Measurements from ENCODE around the gene PLA2G4A. TPM values are rescaled to one million over a fixed set of nuclear protein-coding genes. Genes with fewer than 3 reads are reported as not detected.

PLA2G4A gene
- total RNA-seq, 1 experiment from 2014 or later: 10.6 TPM

- DNase-seq (ENCODE audit: low spot score): no peak
Measured at GRCh38 chr1:187013582-187014200, 184.9 kb downstream of the PLA2G4A start.

- no peak for DNase-seq (ENCODE audit: low spot score)
Measured at GRCh38 chr1:187018291-187018690, 189.5 kb downstream of the PLA2G4A start.

DNA sequence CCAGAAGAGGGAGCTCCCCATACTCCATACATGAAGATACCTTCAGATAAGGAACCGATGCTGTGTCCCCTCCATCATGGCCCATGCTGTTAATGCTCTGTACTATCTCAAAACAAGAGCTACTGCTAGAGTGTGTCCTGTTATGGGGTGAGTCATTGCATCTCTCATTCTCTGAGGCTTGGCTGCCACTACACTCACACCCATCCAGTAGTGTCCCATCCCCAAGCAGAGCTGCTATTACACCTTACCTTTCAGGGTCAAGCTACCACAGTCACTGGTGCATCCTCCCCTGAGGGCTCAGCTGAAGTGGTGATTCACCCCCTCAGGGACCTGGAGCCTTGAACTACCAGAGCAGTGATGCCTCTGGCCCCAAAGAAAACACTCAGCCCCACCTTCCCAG lies 198.5 kb downstream of the PLA2G4A start:
- DNase-seq (ENCODE audit: low spot score): no peak

GRCh38 chr1:187032316-187032981 lies 203.7 kb downstream of the PLA2G4A start:
- no peak for DNase-seq (ENCODE audit: low spot score)

DNA sequence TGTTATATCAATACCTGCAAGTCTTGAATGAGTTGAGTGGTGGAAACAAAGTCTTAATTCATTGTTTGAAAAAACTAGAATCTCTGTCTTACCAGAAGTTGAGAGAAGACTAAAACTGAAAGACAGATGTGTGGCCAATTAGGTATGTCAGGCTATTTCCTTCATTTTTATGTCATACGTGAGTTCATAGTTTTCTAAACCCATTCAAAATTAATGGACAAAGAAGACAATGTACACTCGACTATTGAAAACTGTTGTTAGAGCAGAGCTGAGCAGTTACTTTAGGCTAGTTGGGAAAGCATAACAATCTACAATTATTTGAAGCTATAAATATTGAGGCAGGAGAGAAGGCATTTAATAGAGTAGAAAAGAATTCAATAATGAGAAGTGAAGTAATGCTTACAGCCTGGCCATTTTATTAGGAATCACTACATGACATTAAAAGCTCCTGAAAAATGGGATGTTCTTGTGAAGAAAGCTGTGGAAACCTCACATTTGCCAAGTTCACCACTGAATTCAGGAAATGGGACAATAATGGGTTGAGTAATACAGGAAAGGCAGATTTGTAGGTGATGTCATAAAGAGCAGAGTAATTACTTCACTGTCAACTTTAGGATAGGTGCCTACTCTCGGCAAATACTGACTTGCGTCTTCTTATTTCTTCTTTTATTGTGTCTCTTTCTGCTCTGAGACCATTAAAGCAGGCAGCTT lies 204.4 kb downstream of the PLA2G4A start:
- no peak for DNase-seq (ENCODE audit: low spot score)

DNA sequence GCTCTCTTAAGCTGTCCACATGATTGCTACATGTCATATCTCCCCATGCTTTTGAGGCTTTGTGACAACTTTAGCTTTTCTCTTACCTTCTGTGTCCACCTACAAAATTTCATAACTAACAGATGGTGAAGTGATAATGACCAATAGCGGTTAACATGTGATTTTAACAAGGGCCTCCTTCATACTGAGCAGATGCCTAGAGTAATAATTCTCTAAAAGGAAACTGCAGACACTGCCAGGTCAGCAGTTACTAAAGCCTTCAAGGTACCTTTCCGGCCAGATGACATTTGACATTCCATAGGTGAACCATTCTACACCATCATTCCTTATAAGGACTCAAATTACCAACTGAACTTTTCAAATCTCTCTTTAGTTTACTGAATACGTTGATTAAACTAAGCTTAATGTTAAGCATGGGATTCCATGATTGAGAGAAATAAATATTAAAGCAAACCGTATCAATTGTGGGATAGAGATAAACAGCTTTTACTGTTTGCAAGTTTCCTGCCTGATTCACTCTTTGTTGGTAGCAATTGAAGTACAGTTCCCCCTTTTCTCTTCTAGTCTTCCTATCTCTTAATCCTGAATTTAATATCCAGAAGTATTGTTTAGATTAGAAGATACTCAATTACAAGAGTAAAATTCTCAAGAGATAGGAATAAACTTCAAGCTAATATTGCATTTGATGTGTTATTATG lies 205.1 kb downstream of the PLA2G4A start:
- DNase-seq (ENCODE audit: low spot score): no peak

DNA sequence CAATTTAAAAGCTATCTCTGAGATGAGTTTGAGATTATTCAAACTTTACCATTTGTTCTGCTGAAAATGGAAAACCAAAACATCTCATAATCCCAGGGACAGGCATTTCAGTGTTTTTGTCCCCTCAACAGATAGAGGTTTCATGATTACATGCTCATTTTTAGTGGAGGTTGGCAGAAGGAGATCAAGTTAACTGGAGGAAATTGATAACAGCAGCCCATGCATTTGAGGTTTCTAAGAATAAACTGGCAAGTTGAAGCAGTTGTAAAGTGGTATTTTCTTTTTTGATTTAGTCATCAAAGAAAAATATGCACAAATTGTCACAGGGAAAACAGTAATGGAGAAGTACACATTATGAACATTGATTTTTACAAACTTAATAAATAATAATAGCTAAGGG lies 205.8 kb downstream of the PLA2G4A start:
- no peak for DNase-seq (ENCODE audit: low spot score)

- DNase-seq (ENCODE audit: low spot score): no peak
Measured at GRCh38 chr1:187037973-187038553, 209.3 kb downstream of the PLA2G4A start.

Other genes with a start within 250 kb of the PLA2G4A start
- 7.9 and 12.9 TPM in 2 replicates for gene PTGS2, start 148.5 kb upstream of the PLA2G4A start, total RNA-seq (2014; rRNA removed; shearing (Covaris generic))

All from HT-29 (cell line).